H9 (cell line): ENCODE results near the gene DIP2A. TPM values are rescaled to one million over a fixed set of nuclear protein-coding genes. Genes with fewer than 3 reads are reported as not detected.

Source experiments
- DNase-seq: peaks from one replicate; pipeline ENCODE4 v3.0.0-alpha.2; 2017
- H2AFZ ChIP-seq: one replicate; pipeline ENCODE4 v1.6.1; 2013; ENCODE audit warnings: mild to moderate bottlenecking, low read length, control low read depth, moderate library complexity
- H2AK5ac ChIP-seq: 2 replicates; pipeline ENCODE4 v1.6.1; 2013; ENCODE audit warnings: low read length, control low read depth, mixed read lengths; ENCODE audit not compliant: insufficient read length
- H2BK120ac ChIP-seq: one replicate; pipeline ENCODE4 v1.6.1; 2013; ENCODE audit warnings: low read depth, mild to moderate bottlenecking, low read length, control low read depth, inconsistent platforms; ENCODE audit not compliant: poor library complexity, severe bottlenecking
- H2BK12ac ChIP-seq: 2 replicates; pipeline ENCODE4 v1.6.1; 2013; ENCODE audit warnings: low read length, control low read depth, mixed read lengths, low read depth; ENCODE audit not compliant: insufficient read length
- H2BK15ac ChIP-seq: 2 replicates; pipeline ENCODE4 v1.6.1; 2013; ENCODE audit warnings: low read depth, low read length, control low read depth
- H2BK20ac ChIP-seq: one replicate; pipeline ENCODE4 v1.6.1; 2013; ENCODE audit warnings: low read depth, mild to moderate bottlenecking, low read length, control low read depth, inconsistent platforms; ENCODE audit not compliant: poor library complexity, severe bottlenecking
- H2BK5ac ChIP-seq: 2 replicates; pipeline ENCODE4 v1.6.1; 2013; ENCODE audit warnings: low read length, control low read depth, mixed read lengths; ENCODE audit not compliant: insufficient read length
- H3K14ac ChIP-seq: 2 replicates; pipeline ENCODE4 v1.6.1; 2013; ENCODE audit warnings: low read length, control low read depth; ENCODE audit not compliant: insufficient read depth
- H3K18ac ChIP-seq: 2 replicates; pipeline ENCODE4 v1.6.1; 2013; ENCODE audit warnings: low read depth, mild to moderate bottlenecking, mixed read lengths, low read length, control low read depth; ENCODE audit not compliant: insufficient read length
- H3K23ac ChIP-seq: 2 replicates; pipeline ENCODE4 v1.6.1; 2013; ENCODE audit warnings: low read length, control low read depth, mixed read lengths, low read depth; ENCODE audit not compliant: insufficient read length
- H3K23me2 ChIP-seq: 2 replicates; pipeline ENCODE4 v1.6.1; 2013; ENCODE audit warnings: low read depth, mild to moderate bottlenecking, mixed read lengths, low read length, control low read depth; ENCODE audit not compliant: insufficient read length, poor library complexity, severe bottlenecking
- H3K27ac ChIP-seq: 2 replicates; pipeline ENCODE4 v1.5.1; 2013; ENCODE audit warnings: low read length, control low read depth, mixed read lengths, low read depth; ENCODE audit not compliant: insufficient read length
- H3K27me3 ChIP-seq: 2 replicates; pipeline ENCODE4 v1.6.1; 2013; ENCODE audit warnings: low read length, control low read depth, inconsistent platforms; ENCODE audit not compliant: insufficient read depth
- H3K4ac ChIP-seq: 2 replicates; pipeline ENCODE4 v1.6.1; 2013; ENCODE audit warnings: low read depth, mild to moderate bottlenecking, control low read depth, inconsistent platforms, low read length, moderate library complexity
- H3K4me1 ChIP-seq: 2 replicates; pipeline ENCODE4 v1.6.1; 2013; ENCODE audit warnings: low read length, control low read depth, inconsistent platforms; ENCODE audit not compliant: insufficient read depth
- H3K4me2 ChIP-seq: 2 replicates; pipeline ENCODE4 v1.6.1; 2013; ENCODE audit warnings: low read length, control low read depth, mixed read lengths; ENCODE audit not compliant: insufficient read length, insufficient read depth
- H3K56ac ChIP-seq: 2 replicates; pipeline ENCODE4 v1.6.1; 2013; ENCODE audit warnings: low read depth, mild to moderate bottlenecking, mixed read lengths, low read length, control low read depth; ENCODE audit not compliant: insufficient read length
- H3K79me1 ChIP-seq: 2 replicates; pipeline ENCODE4 v1.6.1; 2013; ENCODE audit warnings: low read depth, mild to moderate bottlenecking, moderate library complexity, low read length, control low read depth, inconsistent platforms; ENCODE audit not compliant: insufficient read depth, poor library complexity, severe bottlenecking
- H3K79me2 ChIP-seq: 2 replicates; pipeline ENCODE4 v1.6.1; 2013; ENCODE audit warnings: low read length, control low read depth, inconsistent platforms; ENCODE audit not compliant: insufficient read depth
- H3K9ac ChIP-seq: 2 replicates; pipeline ENCODE4 v1.6.1; 2013; ENCODE audit warnings: low read length, control low read depth, mixed read lengths; ENCODE audit not compliant: insufficient read length; ENCODE audit errors: extremely low read depth
- H3K9me3 ChIP-seq: one replicate; pipeline ENCODE4 v1.6.1; 2013; ENCODE audit warnings: low read depth, low read length, inconsistent platforms; ENCODE audit not compliant: control insufficient read depth
- H3T11ph ChIP-seq: one replicate; pipeline ENCODE4 v1.6.1; 2013; ENCODE audit warnings: mild to moderate bottlenecking, low read length, control low read depth, inconsistent platforms
- H4K20me1 ChIP-seq: one replicate; pipeline ENCODE4 v1.6.1; 2013; ENCODE audit not compliant: control insufficient read depth, insufficient read length, insufficient read depth
- H4K5ac ChIP-seq: 2 replicates; pipeline ENCODE4 v1.6.1; 2013; ENCODE audit warnings: low read depth, mild to moderate bottlenecking, mixed read lengths, low read length, control low read depth; ENCODE audit not compliant: insufficient read length
- H4K8ac ChIP-seq: replicated peaks from 2 replicates; pipeline ENCODE4 v1.6.1; 2013; ENCODE audit warnings: low read length, control low read depth, mixed read lengths, low read depth; ENCODE audit not compliant: insufficient read length
- H4K91ac ChIP-seq: 2 replicates; pipeline ENCODE4 v1.6.1; 2013; ENCODE audit warnings: low read depth, mild to moderate bottlenecking, moderate library complexity, mixed read lengths, low read length, control low read depth; ENCODE audit not compliant: insufficient read length
- H3K27ac Mint-ChIP-seq, 3 experiments: 2 replicates in 2 of 3; 3 replicates in 1 of 3; pipeline ENCODE4 v1.8.0; 2020 to 2021; ENCODE audit warnings: mixed read lengths in 3 of 3, mild to moderate bottlenecking in 1 of 3, moderate library complexity in 1 of 3
- H3K27me3 Mint-ChIP-seq: 2 replicates; pipeline ENCODE4 v1.8.0; 2021; ENCODE audit warnings: low read depth, mild to moderate bottlenecking, moderate library complexity, mixed read lengths
- H3K36me3 Mint-ChIP-seq, 3 experiments: 2 replicates in 2 of 3; 3 replicates in 1 of 3; pipeline ENCODE4 v1.8.0; 2020 to 2021; ENCODE audit warnings: low read depth in 3 of 3, mixed read lengths in 3 of 3; ENCODE audit not compliant: insufficient read depth in 1 of 3
- H3K4me1 Mint-ChIP-seq, 2 experiments: 2 replicates each; pipeline ENCODE4 v1.8.0; 2020; ENCODE audit warnings: mixed read lengths in 2 of 2
- H3K4me3 Mint-ChIP-seq, 2 experiments: 2 replicates in 1 of 2; 3 replicates in 1 of 2; pipeline ENCODE4 v1.8.0; 2020 to 2021; ENCODE audit warnings: mild to moderate bottlenecking in 2 of 2, mixed read lengths in 2 of 2, moderate library complexity in 1 of 2
- H3K9me3 Mint-ChIP-seq, 2 experiments: 2 replicates in 1 of 2; 3 replicates in 1 of 2; pipeline ENCODE4 v1.8.0; 2020; ENCODE audit warnings: mild to moderate bottlenecking in 2 of 2, mixed read lengths in 2 of 2, moderate library complexity in 1 of 2
- WGBS: extraction: QIAGEN DNeasy Blood & Tissue Kit; methylation state at CpG from one replicate; pipeline ENCODE4 v1.1.7; 2013; ENCODE audit warnings: missing lambda C conversion rate, low lambda C conversion rate, mixed read lengths; ENCODE audit not compliant: insufficient read length; ENCODE audit errors: extremely low coverage; 5-methylcytosine and 5-hydroxymethylcytosine counted together
- total RNA-seq: library from RNA; stranded (reverse); gene quantifications from 2 replicates; pipeline ENCODE4 v1.2.1, GENCODE V29; 2021
- TF ChIP-seq, protein P1 (sequence below): fragments of 200-600 bp; sonication (generic); conservative IDR thresholded peaks from 3 replicates; pipeline ENCODE4 v1.8.0; 2021; ENCODE audit warnings: antibody characterized with exemption, mild to moderate bottlenecking

The DIP2A gene
- total RNA-seq, 1 experiment from 2014 or later = 25.2 TPM

DNA sequence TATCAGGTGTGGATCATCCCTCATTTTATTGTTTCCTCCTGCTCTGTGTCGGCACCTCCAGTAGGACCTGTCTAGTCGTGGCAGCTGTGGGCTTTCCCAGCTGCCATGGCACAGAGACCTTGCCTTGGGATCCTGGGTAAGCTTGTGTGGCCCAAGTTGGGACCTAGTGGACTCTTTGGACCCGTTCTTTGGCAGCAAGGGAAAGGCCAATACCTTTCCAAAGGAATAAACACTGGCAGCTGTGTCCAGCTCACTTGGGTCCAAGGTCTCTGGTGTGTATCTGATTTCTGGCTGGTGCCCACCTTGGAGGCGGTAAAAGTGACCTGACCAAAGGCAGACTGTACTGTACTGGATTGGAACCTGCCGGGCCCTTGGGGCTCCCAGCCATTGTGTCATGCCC lies 21.8 kb downstream of the DIP2A start:
- Histone ChIP-seq H3K4me2 (no peak overlapping the region), H3K79me1 (no peaks in the 10 kb centered on the region), H2AFZ (no peak overlapping the region), H2BK20ac (no peak overlapping the region), H3K27me3 (no peaks in the 10 kb centered on the region), H4K20me1 (no peaks in the 10 kb centered on the region), H3K23me2 (no peaks in the 10 kb centered on the region), H3K14ac (no peak overlapping the region), H3K27ac (no peak overlapping the region), H3K56ac (no peak overlapping the region), H3K79me2 (no peaks in the 10 kb centered on the region), H3K4me1 (no peaks in the 10 kb centered on the region), H2BK120ac (no peak overlapping the region), H3T11ph (no peak overlapping the region), H3K9ac (no peak overlapping the region), H4K8ac (no peak overlapping the region), H2BK15ac (no peak overlapping the region), H3K23ac (no peak overlapping the region), H3K4ac (no peak overlapping the region), H3K9me3 (no peaks in the 10 kb centered on the region), H4K91ac (no peak overlapping the region), H3K18ac (no peak overlapping the region), H2BK5ac (no peak overlapping the region), H2BK12ac (no peak overlapping the region), H4K5ac (no peak overlapping the region), H2AK5ac (no peak overlapping the region)
- Mint-ChIP-seq H3K9me3 (no peaks in the 10 kb centered on the region), H3K27ac (peak overlapping the region in 1 of 3 experiments; percentile 33; a peak in 1 of 7 replicates), H3K4me3 (no peak overlapping the region), H3K27me3 (no peaks in the 10 kb centered on the region), H3K36me3 (peaks cover 4 to 16% (median 15%) of the 10 kb centered on the region in 3 experiments; a peak in 5 of 7 replicates), H3K4me1 (no peaks in the 10 kb centered on the region)
- no peak for DNase-seq
- TF ChIP-seq, protein P1, sequence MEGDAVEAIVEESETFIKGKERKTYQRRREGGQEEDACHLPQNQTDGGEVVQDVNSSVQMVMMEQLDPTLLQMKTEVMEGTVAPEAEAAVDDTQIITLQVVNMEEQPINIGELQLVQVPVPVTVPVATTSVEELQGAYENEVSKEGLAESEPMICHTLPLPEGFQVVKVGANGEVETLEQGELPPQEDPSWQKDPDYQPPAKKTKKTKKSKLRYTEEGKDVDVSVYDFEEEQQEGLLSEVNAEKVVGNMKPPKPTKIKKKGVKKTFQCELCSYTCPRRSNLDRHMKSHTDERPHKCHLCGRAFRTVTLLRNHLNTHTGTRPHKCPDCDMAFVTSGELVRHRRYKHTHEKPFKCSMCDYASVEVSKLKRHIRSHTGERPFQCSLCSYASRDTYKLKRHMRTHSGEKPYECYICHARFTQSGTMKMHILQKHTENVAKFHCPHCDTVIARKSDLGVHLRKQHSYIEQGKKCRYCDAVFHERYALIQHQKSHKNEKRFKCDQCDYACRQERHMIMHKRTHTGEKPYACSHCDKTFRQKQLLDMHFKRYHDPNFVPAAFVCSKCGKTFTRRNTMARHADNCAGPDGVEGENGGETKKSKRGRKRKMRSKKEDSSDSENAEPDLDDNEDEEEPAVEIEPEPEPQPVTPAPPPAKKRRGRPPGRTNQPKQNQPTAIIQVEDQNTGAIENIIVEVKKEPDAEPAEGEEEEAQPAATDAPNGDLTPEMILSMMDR = no peak
- WGBS = no CpG with 5 or more reads among the region's 5 CpGs
